GM19043 (cell line): Measurements from ENCODE around the gene NDRG3.
"Not testable (repeated sequence)": the region's sequence is repeated elsewhere in the genome, so short reads cannot be mapped to it uniquely, and the experiment has no call there.

Experiments used
- ATAC-seq: cut with Tn5 transposase; IDR thresholded peaks from one replicate; pipeline ENCODE4 v1.9.1; 2021; ENCODE audit warnings: low read depth; ENCODE audit not compliant: unreplicated experiment

The NDRG3 gene

GRCh38 chr20:36646678-36647077 is 99.2 kb downstream of the NDRG3 start:
- ATAC-seq: no peak

- ATAC-seq: no peak
Observed at GRCh38 chr20:36645998-36646397, 99.9 kb downstream of the NDRG3 start, which contains the start of gene SLA2. SLA2 (minus strand) TSS chr20:36646196; CDS start chr20:36641335, 4,861 bp downstream.

- ATAC-seq: no peak
Observed at GRCh38 chr20:36645353-36645752, 100.5 kb downstream of the NDRG3 start.

- no peak for ATAC-seq
Observed at GRCh38 chr20:36644706-36645095, 101.2 kb downstream of the NDRG3 start.

GRCh38 chr20:36644032-36644705 is 101.7 kb downstream of the NDRG3 start:
- ATAC-seq: no peak

GRCh38 chr20:36642136-36642535 is 103.8 kb downstream of the NDRG3 start:
- ATAC-seq: no peak

- ATAC-seq: no peak
Observed at GRCh38 chr20:36641506-36641843, 104.4 kb downstream of the NDRG3 start.

- not testable (repeated sequence) for ATAC-seq
Observed at GRCh38 chr20:36638876-36639400, 107.0 kb downstream of the NDRG3 start.

GRCh38 chr20:36634342-36634741 is 111.5 kb downstream of the NDRG3 start:
- no peak for ATAC-seq

GRCh38 chr20:36633285-36633772 is 112.6 kb downstream of the NDRG3 start:
- no peak for ATAC-seq

- no peak for ATAC-seq
Observed at GRCh38 chr20:36632487-36633284, 113.2 kb downstream of the NDRG3 start.

GRCh38 chr20:36632147-36632486 is 113.8 kb downstream of the NDRG3 start:
- no peak for ATAC-seq

- no peak for ATAC-seq
Observed at GRCh38 chr20:36631646-36632045, 114.2 kb downstream of the NDRG3 start.

- no peak for ATAC-seq
Observed at GRCh38 chr20:36629719-36630681, 115.9 kb downstream of the NDRG3 start.

- no peak for ATAC-seq
Observed at GRCh38 chr20:36628076-36628475, 117.8 kb downstream of the NDRG3 start.

- no peak for ATAC-seq
Observed at GRCh38 chr20:36624944-36625324, 121.0 kb downstream of the NDRG3 start.

GRCh38 chr20:36624068-36624943 is 121.6 kb downstream of the NDRG3 start:
- ATAC-seq: no peak

- no peak for ATAC-seq
Observed at GRCh38 chr20:36623444-36623843, 122.4 kb downstream of the NDRG3 start.

GRCh38 chr20:36620917-36621316 is 125.0 kb downstream of the NDRG3 start:
- no peak for ATAC-seq
